ENCODE results near the gene TET3. TPM values are rescaled to one million over a fixed set of nuclear protein-coding genes. Genes with fewer than 3 reads are reported as not detected.

TET3 gene
- polyA plus RNA-seq, 1 donor (not counting 4 experiments of a cell fraction or from before 2014, with no cell fraction given), result 2.9 TPM

- Histone ChIP-seq H3K4me2 (ENCODE audit: control insufficient read depth, extremely low read depth, insufficient read depth, low read depth, low read length) (peak overlapping the region; percentile 77), H3K4me1 (ENCODE audit: control insufficient read depth, extremely low read depth, insufficient read depth, low read length) (peaks cover 49% of the 10 kb centered on the region), H4K20me1 (ENCODE audit: control insufficient read depth, extremely low read depth, insufficient read depth, low read length) (no peaks in the 10 kb centered on the region), H3K4me3 (ENCODE audit: control insufficient read depth in 2 of 3, extremely low read depth in 1 of 3, insufficient read depth in 2 of 3, low read depth in 1 of 3, low read length in 3 of 3) (peak overlapping the region; percentile 45 to 62 (median 48)), H3K9ac (ENCODE audit: control insufficient read depth, extremely low read depth, insufficient read depth, low read length) (peak overlapping the region; percentile 81), H3K9me1 (ENCODE audit: control insufficient read depth, extremely low read depth, insufficient read depth, low read length) (peaks cover 9% of the 10 kb centered on the region), H3K9me3 (ENCODE audit: control insufficient read depth, low read depth, low read length) (no peaks in the 10 kb centered on the region), H2AFZ (ENCODE audit: control insufficient read depth, low read length) (peak overlapping the region; percentile 54), H3K27ac (ENCODE audit: control insufficient read depth, insufficient read depth, low read length) (peak overlapping the region; percentile 95), H3K27me3 (ENCODE audit: control insufficient read depth, extremely low read depth, insufficient read depth, low read length) (no peaks in the 10 kb centered on the region), H3K36me3 (ENCODE audit: control insufficient read depth in 2 of 2, extremely low read depth in 1 of 2, insufficient read depth in 2 of 2, low read length in 2 of 2) (peaks cover 0 to 5% of the 10 kb centered on the region in 2 experiments), H3K79me2 (ENCODE audit: control insufficient read depth, insufficient read depth, low read length) (peaks cover 10% of the 10 kb centered on the region)
- no peak for TF ChIP-seq EZH2 (IDR thresholded peaks at IDR 0.05; ENCODE audit: low read length)
- TF ChIP-seq CTCF (optimal IDR thresholded peaks at IDR 0.05 in 1 of 3, IDR thresholded peaks at IDR 0.05 in 1 of 3, conservative IDR thresholded peaks at IDR 0.05 in 1 of 3; ENCODE audit: extremely low read depth in 1 of 3, insufficient read depth in 2 of 3, low read length in 3 of 3), result peak in 2 of 3 experiments; percentile 7 to 8
- dilution Hi-C loops (cut with MboI; ENCODE audit: extremely low pct_ligation_motif_present, low sequenced_read_pairs), result no loop called here
- no peak for DNase-seq (ENCODE audit: low read depth, low spot score)
- FAIRE-seq, result no peak
Measured at GRCh38 chr2:73981081-73982001, 3.4 kb upstream of the TET3 start.

- H3K4me1 ChIP-seq (ENCODE audit: control insufficient read depth, extremely low read depth, insufficient read depth, low read length), result peaks cover 58% of the 10 kb centered on the region
- H3K27me3 ChIP-seq (ENCODE audit: control insufficient read depth, extremely low read depth, insufficient read depth, low read length), result no peaks in the 10 kb centered on the region
- TF ChIP-seq EZH2 (IDR thresholded peaks at IDR 0.05; ENCODE audit: low read length) (no peak), CTCF (optimal IDR thresholded peaks at IDR 0.05 in 1 of 3, IDR thresholded peaks at IDR 0.05 in 1 of 3, conservative IDR thresholded peaks at IDR 0.05 in 1 of 3; ENCODE audit: extremely low read depth in 1 of 3, insufficient read depth in 2 of 3, low read length in 3 of 3) (no peak)
- H3K9ac ChIP-seq (ENCODE audit: control insufficient read depth, extremely low read depth, insufficient read depth, low read length), result peak overlapping the region; percentile 94
- H2AFZ ChIP-seq (ENCODE audit: control insufficient read depth, low read length), result no peak overlapping the region
- FAIRE-seq (peak; percentile 84), DNase-seq (ENCODE audit: low read depth, low spot score) (peak; percentile 80)
- dilution Hi-C loops (cut with MboI; ENCODE audit: extremely low pct_ligation_motif_present, low sequenced_read_pairs), result no loop called here
- peak overlapping the region; percentile 45 to 62 (median 48) for H3K4me3 ChIP-seq (ENCODE audit: control insufficient read depth in 2 of 3, extremely low read depth in 1 of 3, insufficient read depth in 2 of 3, low read depth in 1 of 3, low read length in 3 of 3)
- peak overlapping the region; percentile 77 for H3K4me2 ChIP-seq (ENCODE audit: control insufficient read depth, extremely low read depth, insufficient read depth, low read depth, low read length)
- peaks cover 18% of the 10 kb centered on the region for H3K79me2 ChIP-seq (ENCODE audit: control insufficient read depth, insufficient read depth, low read length)
- peaks cover 9% of the 10 kb centered on the region for H3K9me1 ChIP-seq (ENCODE audit: control insufficient read depth, extremely low read depth, insufficient read depth, low read length)
- H3K27ac ChIP-seq (ENCODE audit: control insufficient read depth, insufficient read depth, low read length), result peak overlapping the region; percentile 95
- no peaks in the 10 kb centered on the region for H3K9me3 ChIP-seq (ENCODE audit: control insufficient read depth, low read depth, low read length)
- no peaks in the 10 kb centered on the region for H4K20me1 ChIP-seq (ENCODE audit: control insufficient read depth, extremely low read depth, insufficient read depth, low read length)
- H3K36me3 ChIP-seq (ENCODE audit: control insufficient read depth in 2 of 2, extremely low read depth in 1 of 2, insufficient read depth in 2 of 2, low read length in 2 of 2), result peaks cover 0 to 6% of the 10 kb centered on the region in 2 experiments
Measured at GRCh38 chr2:73982140-73982617, 2.5 kb upstream of the TET3 start.

Measured in keratinocyte (primary cell).